Testis (tissue), 3 donors: Measurements from ENCODE around the gene CPA4. TPM values are rescaled to one million over a fixed set of nuclear protein-coding genes. Genes with fewer than 3 reads are reported as not detected.

ENCODE experiments used
- DNase-seq: peaks from one replicate; pipeline ENCODE4 v3.0.0-alpha.2; 2019
- H3K27ac ChIP-seq, 2 donors: fragments of 200-600 bp; sonication (generic); one replicate each; pipeline ENCODE4 v1.5.1; 2019
- H3K27me3 ChIP-seq: fragments of 200-600 bp; sonication (generic); one replicate; pipeline ENCODE4 v1.5.1; 2019
- H3K36me3 ChIP-seq: fragments of 200-600 bp; sonication (generic); one replicate; pipeline ENCODE4 v1.5.1; 2017; ENCODE audit warnings: low read depth; ENCODE audit errors: missing control alignments
- H3K4me1 ChIP-seq: fragments of 200-600 bp; sonication (generic); one replicate; pipeline ENCODE4 v1.5.1; 2019
- H3K4me3 ChIP-seq, 2 donors: fragments of 200-600 bp; sonication (generic); one replicate each; pipeline ENCODE4 v1.5.1; 2017 to 2019
- H3K9me3 ChIP-seq: fragments of 200-600 bp; sonication (generic); one replicate; pipeline ENCODE4 v1.5.1; 2017
- CTCF ChIP-seq, 3 experiments: fragments of 450-650 bp in 2 of 3; fragments of 200-600 bp in 1 of 3; sonication (generic) in 1 of 3; IDR thresholded peaks; one replicate each; pipeline ENCODE4 v1.5.1; 2016 to 2019; ENCODE audit warnings: antibody characterized with exemption in 3 of 3, mild to moderate bottlenecking in 2 of 3, moderate library complexity in 1 of 3
- POLR2A ChIP-seq: fragments of 450-650 bp; IDR thresholded peaks from one replicate; pipeline ENCODE4 v1.6.1; 2017; ENCODE audit warnings: antibody characterized with exemption, mild to moderate bottlenecking, moderate library complexity
- WGBS, 2 donors: methylation state at CpG; one replicate each; pipeline ENCODE4 v1.1.5; 2018; 5-methylcytosine and 5-hydroxymethylcytosine counted together
- intact Hi-C: fragments of 100-400 bp; cut with DNase I; formaldehyde crosslinking; loops from one replicate; pipeline ENCODE4 v1.15.1; 2023; ENCODE audit warnings: low total_unique reads
- polyA plus RNA-seq: library from polyadenylated mRNA; stranded (reverse); fragments of 350-450 nt; fragmentation: Illumina TruSeq; extraction: RNeasy Lipid Tissue Mini Kit (QIAGEN cat#74804); gene quantifications from one replicate; pipeline ENCODE4 v1.2.3, GENCODE V29; 2014; ENCODE audit warnings: low read depth, low replicate concordance; ENCODE audit not compliant: insufficient read depth
- total RNA-seq, 2 donors: library from RNA; depleted of rRNA; stranded (reverse); fragments of >200 nt; gene quantifications; one replicate each; pipeline ENCODE4 v1.2.3, GENCODE V29; 2016

The CPA4 gene
- total and polyA plus RNA-seq, 3 donors from 2014 or later, result 0.31 to 0.94 (median 0.68) TPM

GRCh38 chr7:130288168-130288567, 4.8 kb upstream of the CPA4 start:
- H3K27me3 ChIP-seq, result no peaks in the 10 kb centered on the region
- no peaks in the 10 kb centered on the region for H3K36me3 ChIP-seq
- DNase-seq, result no peak
- TF ChIP-seq POLR2A, result no peak
- no peak for TF ChIP-seq CTCF (IDR thresholded peaks at IDR 0.05)
- 88 to 91% methylated on average over 4 of the region's 4 CpGs for WGBS, 2 donors
- H3K4me1 ChIP-seq, result no peaks in the 10 kb centered on the region
- intact Hi-C loops, result no loop called here
- H3K27ac ChIP-seq, result no peak overlapping the region
- no peaks in the 10 kb centered on the region for H3K9me3 ChIP-seq
- H3K4me3 ChIP-seq, result no peak overlapping the region

DNA sequence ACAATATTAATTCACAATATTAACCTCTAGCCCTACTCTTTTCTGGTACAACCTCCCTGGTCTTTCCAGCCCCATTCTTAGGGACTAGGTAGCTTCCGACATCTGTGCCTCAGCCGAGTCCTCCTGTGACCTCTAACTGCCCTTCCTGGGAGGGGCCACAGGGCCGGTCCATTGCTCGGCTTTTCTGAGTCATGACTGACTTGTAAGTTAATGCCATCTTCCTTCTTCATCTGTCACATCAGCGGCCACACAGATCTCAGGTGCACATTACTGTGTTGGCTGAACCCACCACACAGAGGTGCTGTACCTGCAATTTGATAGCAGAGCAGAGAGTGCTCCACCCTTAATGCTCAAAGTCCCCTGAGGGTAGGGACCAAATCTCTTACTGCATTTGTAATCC, 4.1 kb upstream of the CPA4 start:
- no peaks in the 10 kb centered on the region for H3K36me3 ChIP-seq
- intact Hi-C loops, result no loop called here
- H3K27me3 ChIP-seq, result no peaks in the 10 kb centered on the region
- no peaks in the 10 kb centered on the region for H3K4me1 ChIP-seq
- H3K9me3 ChIP-seq, result no peaks in the 10 kb centered on the region
- no peak overlapping the region for H3K4me3 ChIP-seq
- 95 to 96% methylated on average over 5 of the region's 5 CpGs for WGBS, 2 donors
- TF ChIP-seq POLR2A (no peak), CTCF (IDR thresholded peaks at IDR 0.05) (no peak)
- DNase-seq, result no peak
- no peak overlapping the region for H3K27ac ChIP-seq

GRCh38 chr7:130289478-130289877, 3.5 kb upstream of the CPA4 start:
- TF ChIP-seq POLR2A, result no peak
- TF ChIP-seq CTCF (IDR thresholded peaks at IDR 0.05), result no peak
- 90 to 93% methylated on average over 9 of the region's 9 CpGs for WGBS, 2 donors

GRCh38 chr7:130290745-130291144, 2.2 kb upstream of the CPA4 start:
- intact Hi-C loops, result no loop called here
- 94 to 95% methylated on average over 6 of the region's 6 CpGs for WGBS, 2 donors
- no peak for DNase-seq
- H3K27ac ChIP-seq, result no peak overlapping the region
- TF ChIP-seq POLR2A, result no peak
- no peak for TF ChIP-seq CTCF (IDR thresholded peaks at IDR 0.05)
- no peaks in the 10 kb centered on the region for H3K9me3 ChIP-seq
- H3K4me3 ChIP-seq, result no peak overlapping the region
- no peaks in the 10 kb centered on the region for H3K36me3 ChIP-seq
- H3K27me3 ChIP-seq, result no peaks in the 10 kb centered on the region
- H3K4me1 ChIP-seq, result no peaks in the 10 kb centered on the region

More at GRCh38 chr7:130289478-130289877, 3.5 kb upstream of the CPA4 start:
- Histone ChIP-seq H3K27ac (no peak overlapping the region), H3K9me3 (no peaks in the 10 kb centered on the region), H3K27me3 (no peaks in the 10 kb centered on the region), H3K36me3 (no peaks in the 10 kb centered on the region), H3K4me1 (no peaks in the 10 kb centered on the region), H3K4me3 (no peak overlapping the region)
- intact Hi-C loops, result no loop called here
- DNase-seq, result no peak

- no peak for DNase-seq
- no peaks in the 10 kb centered on the region for H3K36me3 ChIP-seq
- no peak overlapping the region for H3K27ac ChIP-seq
- H3K27me3 ChIP-seq, result no peaks in the 10 kb centered on the region
- no peaks in the 10 kb centered on the region for H3K9me3 ChIP-seq
- intact Hi-C loops, result no loop called here
- WGBS, 2 donors, result 73 to 85% methylated on average over 8 of the region's 8 CpGs
- no peak for TF ChIP-seq CTCF (IDR thresholded peaks at IDR 0.05)
- TF ChIP-seq POLR2A, result no peak
- no peaks in the 10 kb centered on the region for H3K4me1 ChIP-seq
- no peak overlapping the region for H3K4me3 ChIP-seq
These were observed 560 bp downstream of the CPA4 start for GRCh38 chr7:130293521-130293920.
